8988T (cell line): Measurements from ENCODE around the gene SPN.
"Not testable (repeated sequence)": the region's sequence is repeated elsewhere in the genome, so short reads cannot be mapped to it uniquely, and the experiment has no call there.

Source experiments
- DNase-seq: peaks from one replicate; pipeline ENCODE4 v3.0.0; 2011

Gene SPN

DNA sequence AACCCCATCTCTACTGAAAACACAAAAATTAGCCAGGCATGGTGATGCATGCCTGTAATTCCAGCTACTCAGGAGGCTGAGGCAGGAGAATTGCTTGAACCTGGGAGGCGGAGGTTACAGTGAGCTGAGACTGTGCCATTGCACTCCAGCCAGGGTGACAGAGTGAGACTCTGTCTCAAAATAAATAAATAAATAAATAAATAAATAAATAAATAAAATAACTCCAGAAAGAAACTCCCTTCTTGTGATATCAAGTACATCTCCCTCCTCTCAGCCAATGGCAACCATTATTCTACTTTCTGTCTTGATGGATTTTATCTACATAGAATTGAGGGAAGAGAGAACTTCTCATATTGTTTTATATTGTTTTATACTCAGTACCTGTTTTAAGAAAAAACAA lies 44.1 kb downstream of the SPN start:
- DNase-seq: not testable (repeated sequence)

DNA sequence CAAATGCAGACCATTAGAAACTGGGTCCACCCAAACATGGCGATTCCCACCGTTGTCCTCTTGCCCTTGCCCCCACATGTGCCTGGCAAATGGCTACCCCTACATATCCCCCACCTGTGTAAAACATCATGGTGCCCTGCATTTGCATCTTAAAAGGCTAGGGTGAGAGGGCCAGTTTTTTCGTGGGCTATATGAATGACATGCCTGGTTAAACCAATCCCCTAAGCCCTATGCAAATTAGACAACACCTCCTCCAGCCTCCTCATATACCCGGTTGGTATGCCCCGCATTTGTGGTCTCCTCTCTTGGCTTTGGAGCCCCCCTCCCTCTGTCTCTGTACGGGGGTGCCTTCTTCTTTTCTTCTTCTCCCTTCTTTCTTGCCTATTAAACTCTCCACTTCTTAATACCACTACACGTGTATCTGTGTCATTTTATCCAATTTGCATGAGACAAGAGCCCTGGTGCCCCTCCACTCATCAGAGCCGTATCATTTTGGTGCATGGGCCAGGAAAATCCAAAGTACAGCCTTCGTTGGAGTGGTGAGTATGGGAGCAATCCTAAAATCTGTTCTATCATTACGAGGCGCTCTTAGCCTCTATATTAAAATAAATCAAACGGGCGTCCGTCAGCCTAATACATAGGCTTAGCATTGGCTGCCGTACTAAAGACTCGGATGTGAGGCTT lies 46.0 kb downstream of the SPN start:
- DNase-seq: no peak

GRCh38 chr16:29709657-29710056 lies 46.6 kb downstream of the SPN start:
- DNase-seq: not testable (repeated sequence)

- DNase-seq: no peak
Observed at GRCh38 chr16:29710227-29711219, 47.5 kb downstream of the SPN start.

DNA sequence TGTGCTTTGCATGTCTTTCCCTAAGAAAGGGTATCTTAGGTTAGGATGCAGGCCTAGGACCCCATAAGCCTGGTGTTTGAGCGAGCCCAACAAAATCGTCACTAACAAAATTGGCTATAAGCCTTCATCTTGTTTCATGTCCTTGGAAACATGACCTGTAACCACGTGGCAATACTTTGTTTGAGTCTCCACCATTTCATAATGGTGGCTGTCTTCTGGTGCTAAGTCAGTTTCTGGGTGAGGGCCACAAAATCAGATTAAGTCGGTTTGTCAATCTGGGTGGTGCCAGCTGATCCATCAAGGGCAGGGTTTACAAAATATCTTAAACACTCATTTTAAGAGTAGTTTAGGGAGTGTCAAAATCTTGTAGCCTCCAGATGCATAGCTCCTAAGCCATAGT lies 49.8 kb downstream of the SPN start:
- DNase-seq: no peak

GRCh38 chr16:29714396-29714795 lies 51.3 kb downstream of the SPN start:
- DNase-seq: no peak

GRCh38 chr16:29714972-29715371 lies 51.9 kb downstream of the SPN start:
- no peak for DNase-seq

GRCh38 chr16:29717113-29717512 lies 54.1 kb downstream of the SPN start:
- DNase-seq: no peak

DNA sequence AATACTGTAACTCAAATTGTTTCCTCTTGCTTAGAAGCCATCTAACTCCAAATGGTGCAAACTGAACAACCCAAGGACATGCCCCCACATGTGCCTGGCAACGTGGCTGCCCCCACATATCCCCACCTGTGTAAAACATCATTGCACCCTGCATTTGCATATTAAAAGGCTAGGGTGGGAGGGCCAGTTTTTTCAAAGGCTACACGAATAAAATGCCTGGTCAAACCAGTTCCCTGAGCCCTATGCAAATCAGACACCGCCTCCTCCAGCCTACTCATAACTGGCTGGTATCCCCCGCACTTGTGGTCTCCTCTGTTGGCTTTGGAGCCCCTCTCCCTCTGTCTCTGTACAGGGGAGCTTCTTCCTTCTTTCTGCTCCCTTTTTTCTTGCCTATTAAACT lies 56.0 kb downstream of the SPN start:
- no peak for DNase-seq
